Measurements from ENCODE around the gene TP53INP2.

DNA sequence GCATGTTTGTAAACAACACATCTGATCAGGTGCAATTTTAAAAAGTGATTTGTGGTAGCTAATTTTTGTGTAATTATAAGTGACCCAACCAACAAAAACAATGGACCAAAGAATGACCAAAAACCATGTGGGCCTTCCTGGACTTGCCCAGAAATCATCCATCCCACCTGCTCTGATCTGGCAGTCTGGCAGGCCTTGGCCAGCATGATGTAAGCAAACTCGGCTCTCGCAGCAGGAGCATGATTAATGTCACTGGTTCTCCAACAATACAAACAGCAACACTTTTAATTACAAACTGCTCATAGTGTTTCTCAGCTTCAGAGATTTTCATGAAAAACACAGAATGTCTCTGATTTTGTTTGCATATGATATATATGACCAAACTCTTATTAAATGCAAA lies 16.1 kb downstream of the TP53INP2 start:
- TF ChIP-seq POLR2AphosphoS5 (IDR thresholded peaks at IDR 0.05; ENCODE audit: borderline replicate concordance, low read depth, low read length) (no peak), EZH2 (IDR thresholded peaks at IDR 0.05) (no peak)
